HEK293 (cell line): ENCODE measurements around the gene HIPK4.

ENCODE experiments used
- CTCF ChIA-PET: fragments of 350-600 bp; formaldehyde crosslinking; extraction: SDS; loops from one replicate; lab custom pipeline; 2021; ENCODE audit warnings: antibody characterized with exemption; lab: Yijun Ruan, JAX
- POLR2A ChIA-PET: fragments of 300-600 bp; formaldehyde crosslinking; extraction: SDS; loops from one replicate; lab custom pipeline; 2020; ENCODE audit warnings: antibody characterized with exemption, inconsistent platforms; lab: Yijun Ruan, JAX
- H3K27ac ChIP-seq: fragments of 200-500 bp; sonication (Bioruptor generic); 2 replicates; pipeline ENCODE4 v1.5.1; 2014; ENCODE audit warnings: low read depth, low read length, control low read depth, inconsistent platforms; ENCODE audit errors: extremely low read depth
- H3K36me3 ChIP-seq, 2 experiments: fragments of 200-500 bp in 1 of 2; sonication (Bioruptor generic) in 1 of 2; 1 replicate in 1 of 2; 2 replicates in 1 of 2; pipeline ENCODE4 v1.5.1; 2014 to 2017; ENCODE audit warnings: inconsistent platforms in 2 of 2, low read length in 2 of 2; ENCODE audit not compliant: control insufficient read depth in 2 of 2, insufficient read depth in 1 of 2
- H3K4me1 ChIP-seq: fragments of 200-500 bp; sonication (Bioruptor generic); 2 replicates; pipeline ENCODE4 v1.5.1; 2014; ENCODE audit warnings: mild to moderate bottlenecking, low read length, inconsistent platforms; ENCODE audit not compliant: control insufficient read depth, insufficient read depth
- H3K4me3 ChIP-seq: 2 replicates; pipeline ENCODE4 v1.5.1; 2011; ENCODE audit warnings: low read depth, mild to moderate bottlenecking, control low read depth, low read length, moderate library complexity
- H3K9me3 ChIP-seq: fragments of 200-500 bp; sonication (Bioruptor generic); 2 replicates; pipeline ENCODE4 v1.5.1; 2014; ENCODE audit warnings: low read depth, low read length, inconsistent platforms; ENCODE audit not compliant: control insufficient read depth, insufficient read depth
- CTCF ChIP-seq: fragments of 450-650 bp; formaldehyde crosslinking; IDR thresholded peaks from 2 replicates; pipeline ENCODE4 v1.5.1; 2016; ENCODE audit warnings: missing biosample characterization, missing genetic modification characterization
- EGR2 ChIP-seq: fragments of 450-650 bp; formaldehyde crosslinking; IDR thresholded peaks from 2 replicates; pipeline ENCODE4 v1.5.1; 2016; ENCODE audit warnings: low read depth, missing biosample characterization, missing genetic modification characterization
- GLI4 ChIP-seq: fragments of 450-650 bp; formaldehyde crosslinking; IDR thresholded peaks from 2 replicates; pipeline ENCODE4 v1.5.1; 2016; ENCODE audit warnings: missing biosample characterization, missing genetic modification characterization
- GLIS2 ChIP-seq: fragments of 450-650 bp; formaldehyde crosslinking; IDR thresholded peaks from 2 replicates; pipeline ENCODE4 v1.5.1; 2016; ENCODE audit warnings: missing biosample characterization, missing genetic modification characterization
- YY2 ChIP-seq: fragments of 450-650 bp; formaldehyde crosslinking; IDR thresholded peaks from 2 replicates; pipeline ENCODE4 v1.5.1; 2016; ENCODE audit warnings: missing biosample characterization, missing genetic modification characterization
- ZBTB11 ChIP-seq: fragments of 450-650 bp; formaldehyde crosslinking; conservative IDR thresholded peaks from 2 replicates; pipeline ENCODE4 v1.5.1; 2016; ENCODE audit warnings: low read depth, missing biosample characterization, missing genetic modification characterization
- ZBTB17 ChIP-seq: fragments of 450-650 bp; formaldehyde crosslinking; IDR thresholded peaks from 2 replicates; pipeline ENCODE4 v1.5.1; 2016; ENCODE audit warnings: missing biosample characterization, missing genetic modification characterization
- ZFHX2 ChIP-seq: fragments of 450-650 bp; formaldehyde crosslinking; conservative IDR thresholded peaks from 2 replicates; pipeline ENCODE4 v1.5.1; 2016; ENCODE audit warnings: missing biosample characterization, missing genetic modification characterization
- ZNF114 ChIP-seq: fragments of 450-650 bp; formaldehyde crosslinking; IDR thresholded peaks from 2 replicates; pipeline ENCODE4 v1.5.0; 2017; ENCODE audit warnings: missing biosample characterization, missing genetic modification characterization
- ZNF2 ChIP-seq: fragments of 450-650 bp; formaldehyde crosslinking; IDR thresholded peaks from 2 replicates; pipeline ENCODE4 v1.5.1; 2016; ENCODE audit warnings: missing biosample characterization, missing genetic modification characterization
- ZNF280C ChIP-seq: fragments of 450-650 bp; formaldehyde crosslinking; IDR thresholded peaks from 2 replicates; pipeline ENCODE4 v1.5.1; 2016; ENCODE audit warnings: missing biosample characterization, missing genetic modification characterization
- ZNF341 ChIP-seq: fragments of 450-650 bp; formaldehyde crosslinking; IDR thresholded peaks from 2 replicates; pipeline ENCODE4; 2016; ENCODE audit warnings: low read depth, missing biosample characterization, missing genetic modification characterization
- ZNF704 ChIP-seq: fragments of 450-650 bp; formaldehyde crosslinking; IDR thresholded peaks from 2 replicates; pipeline ENCODE4 v1.5.1; 2016; ENCODE audit warnings: missing biosample characterization, missing genetic modification characterization
- ZNF777 ChIP-seq: fragments of 450-650 bp; formaldehyde crosslinking; IDR thresholded peaks from 2 replicates; pipeline ENCODE4 v1.5.1; 2017; ENCODE audit warnings: missing biosample characterization, missing genetic modification characterization, borderline replicate concordance

Gene HIPK4

GRCh38 chr19:40397568-40397906 is 7.6 kb upstream of the HIPK4 start:
- CTCF ChIA-PET, result interaction anchor here (0.5 kb wide), 1 partner anchor 113 kb away, joined by 3 read pairs; no protein-coding TSS in a partner anchor
- H3K27ac ChIP-seq, result no peak overlapping the region
- H3K4me1 ChIP-seq, result no peaks in the 10 kb centered on the region
- POLR2A ChIA-PET, result interaction anchor here (0.9 to 2.0 kb wide), 3 partner anchors 23 to 28 kb away, joined by 3 to 5 read pairs (median 4); partner anchors contain the start of gene SERTAD1
- no peak overlapping the region for H3K4me3 ChIP-seq
- no peaks in the 10 kb centered on the region for H3K9me3 ChIP-seq
- TF ChIP-seq ZNF280C (tag by site-specific recombination) (no peak), ZNF2 (tag by site-specific recombination) (no peak), ZNF777 (tag by site-specific recombination) (no peak)
- H3K36me3 ChIP-seq, result no peaks in the 10 kb centered on the region; a peak in 1 of 3 replicates

- Histone ChIP-seq H3K4me1 (no peaks in the 10 kb centered on the region), H3K4me3 (no peak overlapping the region), H3K9me3 (no peaks in the 10 kb centered on the region), H3K36me3 (no peaks in the 10 kb centered on the region), H3K27ac (no peak overlapping the region)
- POLR2A ChIA-PET, result interaction anchor here (0.6 to 2.0 kb wide), 8 partner anchors 11 to 327 kb away, joined by 3 to 5 read pairs (median 4); partner anchors contain the start of gene SERTAD1
- TF ChIP-seq ZBTB11 (tag by site-specific recombination) (no peak), ZFHX2 (tag by site-specific recombination) (peak; percentile 36), ZNF704 (tag by site-specific recombination) (no peak), EGR2 (tag by site-specific recombination) (peak; percentile 54)
- CTCF ChIA-PET, result interaction anchor here (0.5 to 1.3 kb wide), 6 partner anchors 12 to 237 kb away, joined by 3 to 10 read pairs (median 3); no protein-coding TSS in a partner anchor
Observed at GRCh38 chr19:40396886-40397567, 7.0 kb upstream of the HIPK4 start.

DNA sequence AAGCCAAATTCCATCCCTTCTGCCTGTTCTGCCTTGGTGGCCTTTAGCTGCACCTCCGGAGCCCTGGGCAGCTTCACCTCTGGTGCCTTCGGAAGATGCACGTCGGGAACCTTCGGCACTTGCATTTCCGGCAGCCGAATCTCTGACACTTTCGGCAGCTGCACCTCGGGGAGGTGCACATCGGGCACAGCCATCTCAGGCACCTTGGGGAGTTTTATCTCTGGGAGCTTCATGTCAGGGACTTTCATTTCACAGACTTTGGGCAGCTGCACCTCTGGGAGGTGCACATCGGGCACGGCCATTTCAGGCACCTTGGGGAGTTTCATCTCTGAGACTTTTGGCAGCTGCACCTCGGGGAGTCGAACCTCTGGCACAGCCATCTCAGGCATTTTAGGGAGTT is 6.0 kb upstream of the HIPK4 start:
- no peak overlapping the region for H3K4me3 ChIP-seq
- ChIA-PET POLR2A (interaction anchor here (0.6 to 1.7 kb wide), 6 partner anchors 10 to 98 kb away, joined by 3 to 7 read pairs (median 4); partner anchors contain the start of gene SERTAD1), CTCF (interaction anchor here (0.7 to 1.3 kb wide), 5 partner anchors 20 to 238 kb away, joined by 3 to 10 read pairs (median 5); partner anchors contain the start of genes C19orf47 and PLD3)

GRCh38 chr19:40394816-40395210 is 4.8 kb upstream of the HIPK4 start:
- ChIA-PET CTCF (interaction anchor here (0.7 to 1.3 kb wide), 3 partner anchors 8 to 90 kb away, joined by 3 to 5 read pairs (median 5); no protein-coding TSS in a partner anchor), POLR2A (interaction anchor here (0.9 to 1.3 kb wide), 4 partner anchors 9 to 47 kb away, joined by 3 to 5 read pairs (median 3); partner anchors contain the start of genes C19orf47 and PLD3)
- no peak for TF ChIP-seq CTCF (tag by site-specific recombination)
- no peak for TF ChIP-seq ZNF114 (tag by site-specific recombination)
- TF ChIP-seq ZBTB17 (tag by site-specific recombination), result no peak
- no peak for TF ChIP-seq YY2
- no peak for TF ChIP-seq GLIS2 (tag by site-specific recombination)

More for the DNA sequence above, 6.0 kb upstream of the HIPK4 start:
- H3K36me3 ChIP-seq, result no peaks in the 10 kb centered on the region; a peak in 1 of 3 replicates
- TF ChIP-seq GLI4 (tag by site-specific recombination), result no peak
- peak; percentile 80 for TF ChIP-seq ZNF341
- H3K9me3 ChIP-seq, result no peaks in the 10 kb centered on the region
- no peaks in the 10 kb centered on the region for H3K4me1 ChIP-seq
- no peak overlapping the region for H3K27ac ChIP-seq

More at GRCh38 chr19:40394816-40395210, 4.8 kb upstream of the HIPK4 start:
- Histone ChIP-seq H3K9me3 (no peaks in the 10 kb centered on the region), H3K4me3 (no peak overlapping the region), H3K36me3 (no peaks in the 10 kb centered on the region; a peak in 1 of 3 replicates), H3K4me1 (no peaks in the 10 kb centered on the region), H3K27ac (no peak overlapping the region)
